Muscle layer of colon (tissue), 2 donors: ENCODE data around the gene SIGLEC15.
"Not testable (repeated sequence)": the region's sequence is repeated elsewhere in the genome, so short reads cannot be mapped to it uniquely, and the experiment has no call there.

ENCODE experiments used
- H3K27ac ChIP-seq: one replicate; pipeline ENCODE4 v1.7.0; 2013; ENCODE audit warnings: low read depth, mild to moderate bottlenecking, low read length, moderate library complexity
- H3K27me3 ChIP-seq, 2 donors: one replicate each; pipeline ENCODE4 v1.7.0; 2013; ENCODE audit warnings: low read length in 2 of 2, mild to moderate bottlenecking in 2 of 2; ENCODE audit not compliant: insufficient read depth in 2 of 2, control insufficient read depth in 1 of 2
- H3K36me3 ChIP-seq: one replicate; pipeline ENCODE4 v1.7.0; 2013; ENCODE audit warnings: mild to moderate bottlenecking, low read length; ENCODE audit not compliant: insufficient read depth
- H3K4me1 ChIP-seq: one replicate; pipeline ENCODE4 v1.7.0; 2013; ENCODE audit warnings: mild to moderate bottlenecking, low read length; ENCODE audit not compliant: insufficient read depth
- H3K4me3 ChIP-seq, 2 donors: one replicate each; pipeline ENCODE4 v1.7.0; 2013; ENCODE audit warnings: low read length in 2 of 2, low read depth in 1 of 2, mild to moderate bottlenecking in 1 of 2, moderate library complexity in 1 of 2
- H3K9ac ChIP-seq: one replicate; pipeline ENCODE4 v1.7.0; 2013; ENCODE audit warnings: low read length
- H3K9me3 ChIP-seq: one replicate; pipeline ENCODE4 v1.7.0; 2013; ENCODE audit warnings: mild to moderate bottlenecking, low read length
- donor health status: abdominal sarcoma.
- donor health status: Adenocarcinoma of cecum.

SIGLEC15 gene

DNA sequence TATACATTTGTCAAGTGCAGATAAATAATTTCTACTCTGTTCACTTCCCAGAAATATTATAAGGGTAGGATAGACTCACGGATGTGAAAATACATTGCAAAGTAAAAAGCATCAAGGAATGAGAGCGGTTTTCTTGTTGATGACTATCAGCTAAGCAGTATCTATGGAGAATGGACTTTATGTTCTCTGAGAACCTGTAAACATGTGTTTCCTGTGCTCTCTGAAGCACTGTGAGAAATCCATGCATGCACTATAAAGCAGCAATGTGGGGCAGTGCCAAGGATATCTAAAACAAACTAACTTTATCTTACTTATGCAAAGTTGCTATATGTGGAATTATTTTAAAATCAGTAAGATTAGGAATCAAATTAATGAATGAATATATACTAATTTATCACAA is 4.4 kb upstream of the SIGLEC15 start:
- no peaks in the 10 kb centered on the region for H3K27me3 ChIP-seq
- H3K9ac ChIP-seq, result no peak overlapping the region
- no peaks in the 10 kb centered on the region for H3K9me3 ChIP-seq
- no peak overlapping the region for H3K4me3 ChIP-seq
- H3K4me1 ChIP-seq, result no peaks in the 10 kb centered on the region
- no peaks in the 10 kb centered on the region for H3K36me3 ChIP-seq
- no peak overlapping the region for H3K27ac ChIP-seq

DNA sequence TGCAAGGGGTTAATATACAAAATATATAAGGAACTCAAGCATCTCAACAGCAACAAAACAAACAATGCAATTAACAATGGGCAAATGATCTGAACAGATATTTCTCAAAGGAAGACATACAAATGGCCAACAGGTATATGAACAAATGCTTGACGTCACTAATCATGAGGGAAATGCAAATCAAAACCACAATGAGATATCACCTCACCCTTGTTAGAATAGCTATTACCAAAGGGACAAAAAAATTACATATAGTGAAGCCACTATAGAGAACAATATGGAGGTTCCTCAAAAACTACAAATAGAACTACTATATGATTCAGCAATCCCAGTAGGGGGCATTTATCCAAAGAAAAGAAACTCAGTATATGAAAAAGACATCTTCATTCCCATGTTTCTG is 3.8 kb upstream of the SIGLEC15 start:
- H3K4me1 ChIP-seq, result no peaks in the 10 kb centered on the region
- no peaks in the 10 kb centered on the region for H3K36me3 ChIP-seq
- H3K9ac ChIP-seq, result no peak overlapping the region

GRCh38 chr18:45826084-45826483 is 609 bp downstream of the SIGLEC15 start:
- Histone ChIP-seq H3K4me1 (peaks cover 12% of the 10 kb centered on the region), H3K27ac (no peak overlapping the region), H3K9ac (no peak overlapping the region), H3K9me3 (no peaks in the 10 kb centered on the region), H3K4me3 (no peak overlapping the region), H3K27me3 (no peaks in the 10 kb centered on the region), H3K36me3 (no peaks in the 10 kb centered on the region)

More for the DNA sequence above, 3.8 kb upstream of the SIGLEC15 start:
- Histone ChIP-seq H3K4me3 (no peak overlapping the region), H3K27me3 (no peaks in the 10 kb centered on the region), H3K27ac (no peak overlapping the region), H3K9me3 (no peaks in the 10 kb centered on the region)

GRCh38 chr18:45826716-45827115 is 1.2 kb downstream of the SIGLEC15 start:
- H3K27ac ChIP-seq, H3K36me3 ChIP-seq, H3K4me3 ChIP-seq, H3K27me3 ChIP-seq, H3K9me3 ChIP-seq, H3K9ac ChIP-seq: not testable (repeated sequence)
- H3K4me1 ChIP-seq, result peaks cover 12% of the 10 kb centered on the region

DNA sequence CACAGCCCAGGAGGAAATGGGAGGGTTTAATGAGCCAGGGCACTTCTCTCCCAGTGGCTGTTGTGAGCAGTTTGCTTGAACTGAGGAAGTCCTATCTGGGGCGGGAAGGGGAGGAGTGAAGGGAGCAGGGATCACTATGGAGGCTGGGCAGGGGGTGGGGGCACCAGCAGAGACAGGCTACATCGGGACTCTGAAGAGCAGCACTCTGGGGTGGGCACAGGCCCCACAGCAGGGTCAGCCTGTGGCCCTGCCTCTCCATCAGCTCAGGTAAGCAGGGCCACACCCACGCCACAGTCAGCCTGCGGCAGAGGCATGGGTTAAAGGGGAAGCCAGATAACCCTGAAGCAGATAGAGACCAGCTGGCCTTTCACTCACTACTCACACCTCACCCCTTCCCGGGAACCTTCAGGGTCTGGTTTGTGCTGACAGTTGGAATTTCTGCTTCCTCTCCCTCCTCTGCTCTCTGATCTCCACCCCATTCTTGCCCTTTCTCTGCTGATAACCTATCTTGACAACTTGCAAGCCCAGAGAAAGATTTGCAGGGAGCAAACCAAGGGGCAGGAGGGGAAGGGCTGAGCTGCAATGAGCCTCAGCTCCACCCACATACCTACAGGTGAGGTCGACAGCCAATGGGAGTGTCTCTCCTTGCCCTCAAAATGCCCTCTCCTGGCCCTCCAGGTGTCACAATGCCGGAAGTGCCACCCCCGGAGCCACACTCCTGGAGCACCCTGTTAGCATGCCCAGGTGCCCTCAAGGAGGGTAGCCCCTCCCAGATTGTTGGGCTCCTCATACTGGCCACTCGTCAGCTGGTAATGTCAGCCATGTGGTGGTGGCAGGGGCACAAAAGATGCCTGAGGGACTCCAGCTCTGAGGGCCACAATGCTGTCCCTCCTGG is 3.7 kb downstream of the SIGLEC15 start:
- H3K27ac ChIP-seq, result no peak overlapping the region

DNA sequence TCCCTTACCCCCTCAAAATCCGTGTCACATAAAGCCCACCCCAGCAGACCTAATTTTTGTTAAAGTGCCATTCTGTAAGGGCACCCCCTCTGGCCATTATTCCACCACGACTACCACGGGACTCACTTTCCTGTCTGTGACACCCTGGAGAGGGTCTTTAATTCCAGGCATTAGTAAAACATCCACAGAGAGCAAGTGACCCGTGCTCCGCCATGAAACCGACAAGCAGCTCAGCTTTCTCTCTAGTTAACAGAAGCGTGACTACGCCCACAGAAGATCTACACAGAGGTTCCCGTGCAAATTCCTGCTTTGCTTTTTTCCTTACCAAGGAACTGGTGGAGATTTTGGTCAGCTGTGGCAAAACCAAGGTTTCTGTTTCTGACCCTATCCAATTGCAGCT is 4.4 kb downstream of the SIGLEC15 start:
- Histone ChIP-seq H3K27me3 (no peaks in the 10 kb centered on the region), H3K9ac (no peak overlapping the region), H3K27ac (no peak overlapping the region), H3K9me3 (no peaks in the 10 kb centered on the region), H3K4me3 (no peak overlapping the region), H3K36me3 (no peaks in the 10 kb centered on the region), H3K4me1 (peaks cover 12% of the 10 kb centered on the region)

More for the DNA sequence above, 3.7 kb downstream of the SIGLEC15 start:
- H3K9me3 ChIP-seq, result no peaks in the 10 kb centered on the region
- H3K27me3 ChIP-seq, result no peaks in the 10 kb centered on the region
- no peaks in the 10 kb centered on the region for H3K36me3 ChIP-seq
- H3K4me1 ChIP-seq, result peaks cover 12% of the 10 kb centered on the region
- no peak overlapping the region for H3K9ac ChIP-seq
- no peak overlapping the region for H3K4me3 ChIP-seq

DNA sequence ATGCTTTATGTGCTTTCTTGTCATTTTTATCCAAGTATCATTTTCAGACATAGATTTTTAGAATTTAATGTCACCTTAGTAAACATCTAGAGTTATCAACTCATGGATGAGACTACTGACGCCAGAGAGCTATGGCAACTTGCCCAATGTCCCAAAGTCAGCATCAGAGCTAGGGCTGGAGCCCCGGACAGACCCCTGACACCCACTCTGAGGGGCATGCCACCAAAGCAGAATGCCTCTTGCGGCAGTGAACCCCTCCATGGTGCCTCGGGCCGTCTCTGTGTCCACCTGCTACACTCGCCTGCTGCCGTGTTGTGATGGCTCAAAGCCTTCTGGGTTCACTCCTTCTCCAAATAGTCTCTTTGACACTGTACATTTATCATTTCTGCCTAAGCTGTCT is 5.4 kb downstream of the SIGLEC15 start:
- Histone ChIP-seq H3K9ac (no peak overlapping the region), H3K9me3 (no peaks in the 10 kb centered on the region), H3K27me3 (peaks cover 0 to 5% of the 10 kb centered on the region in 2 donors), H3K27ac (no peak overlapping the region), H3K4me3 (no peak overlapping the region), H3K36me3 (no peaks in the 10 kb centered on the region), H3K4me1 (peaks cover 12% of the 10 kb centered on the region)

- Histone ChIP-seq H3K4me3 (no peak overlapping the region), H3K36me3 (no peaks in the 10 kb centered on the region), H3K27me3 (peaks cover 12 to 34% of the 10 kb centered on the region in 2 donors), H3K9me3 (no peaks in the 10 kb centered on the region), H3K9ac (no peak overlapping the region), H3K4me1 (no peaks in the 10 kb centered on the region), H3K27ac (no peak overlapping the region)
Measured at GRCh38 chr18:45833846-45834245, 8.4 kb downstream of the SIGLEC15 start.

- Histone ChIP-seq H3K4me1 (no peaks in the 10 kb centered on the region), H3K27me3 (peaks cover 15 to 39% of the 10 kb centered on the region in 2 donors)
Measured at GRCh38 chr18:45834306-45834705, 8.8 kb downstream of the SIGLEC15 start.

GRCh38 chr18:45835057-45835636 is 9.7 kb downstream of the SIGLEC15 start:
- Histone ChIP-seq H3K27ac (no peak overlapping the region), H3K36me3 (no peaks in the 10 kb centered on the region)

More at GRCh38 chr18:45834306-45834705, 8.8 kb downstream of the SIGLEC15 start:
- Histone ChIP-seq H3K9me3 (no peaks in the 10 kb centered on the region), H3K36me3 (no peaks in the 10 kb centered on the region), H3K9ac (no peak overlapping the region), H3K27ac (no peak overlapping the region), H3K4me3 (no peak overlapping the region)

DNA sequence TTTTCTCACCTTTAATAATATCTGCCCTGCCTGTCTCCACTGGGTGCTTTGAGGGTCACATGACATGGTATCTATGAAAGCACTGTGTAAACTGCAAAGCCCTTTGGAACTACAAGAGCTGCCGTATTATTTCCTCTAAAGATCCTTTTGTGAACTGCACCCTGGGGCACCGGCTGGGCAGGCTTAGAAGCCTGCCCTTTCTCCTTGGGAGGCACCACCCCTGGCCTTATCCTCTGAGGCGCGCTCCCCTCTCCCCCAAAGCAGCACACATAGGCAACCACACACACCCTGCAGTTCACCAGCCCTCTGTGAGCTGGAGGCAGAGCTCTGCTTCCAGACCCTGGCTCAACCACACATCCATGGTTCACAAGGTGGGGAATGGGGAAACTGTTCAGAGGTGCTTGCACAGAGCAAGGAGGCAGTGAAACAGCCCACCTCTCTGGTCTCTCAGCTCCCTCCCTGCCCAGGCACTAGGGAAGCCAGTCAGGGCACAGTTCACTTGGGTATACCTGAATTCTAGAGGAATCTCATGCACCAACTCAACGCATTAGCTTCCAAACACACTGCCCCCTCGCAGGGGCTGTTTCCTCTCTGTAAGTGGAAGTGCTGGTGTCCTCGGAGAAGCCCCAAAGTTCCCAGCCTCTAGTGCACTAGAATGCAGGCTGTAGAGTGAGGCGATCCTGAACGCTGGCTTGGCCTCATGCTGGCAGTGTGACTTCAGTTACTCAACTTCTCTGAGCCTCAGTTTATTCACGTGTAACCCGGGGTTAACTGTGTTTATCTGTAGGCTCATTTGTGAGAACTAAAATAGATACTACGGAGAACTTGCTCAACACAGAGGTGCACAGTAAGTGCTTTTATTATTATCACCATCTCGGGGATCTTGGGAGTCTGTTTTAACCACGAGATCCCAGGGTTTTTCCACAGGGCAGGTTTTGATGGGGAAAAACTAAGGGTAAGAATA is 11.0 kb downstream of the SIGLEC15 start:
- Histone ChIP-seq H3K27me3 (peaks cover 15 to 51% of the 10 kb centered on the region in 2 donors), H3K9ac (no peak overlapping the region), H3K9me3 (no peaks in the 10 kb centered on the region), H3K4me3 (no peak overlapping the region), H3K4me1 (no peaks in the 10 kb centered on the region), H3K27ac (no peak overlapping the region), H3K36me3 (no peaks in the 10 kb centered on the region)

More at GRCh38 chr18:45835057-45835636, 9.7 kb downstream of the SIGLEC15 start:
- Histone ChIP-seq H3K4me3 (no peak overlapping the region), H3K4me1 (no peaks in the 10 kb centered on the region), H3K9me3 (no peaks in the 10 kb centered on the region), H3K27me3 (peaks cover 15 to 47% of the 10 kb centered on the region in 2 donors), H3K9ac (no peak overlapping the region)
